Kidney (tissue), 14 donors: ENCODE measurements around the gene ACOX2. TPM values are rescaled to one million over a fixed set of nuclear protein-coding genes. Genes with fewer than 3 reads are reported as not detected.

Experiments
- DNase-seq, 5 donors: peaks; one replicate each; pipeline ENCODE4 v3.0.0-alpha.2; 2013 to 2020
- FAIRE-seq: peaks from 2 replicates; lab custom pipeline; 2012; peaks lifted over from hg19 to GRCh38; lab: Jason Lieb, UNC
- H3K27ac ChIP-seq, 2 donors: one replicate each; pipeline ENCODE4 v1.7.0; 2013; ENCODE audit warnings: low read depth in 2 of 2, low read length in 2 of 2, inconsistent platforms in 1 of 2
- H3K27me3 ChIP-seq: one replicate; pipeline ENCODE4 v1.7.1; 2013; ENCODE audit warnings: low read length, inconsistent platforms; ENCODE audit not compliant: control insufficient read depth, insufficient read depth
- H3K36me3 ChIP-seq, 3 donors: one replicate each; pipeline versions ENCODE4 v1.7.0 to v1.7.1; 2013; ENCODE audit warnings: low read length in 3 of 3, control low read depth in 1 of 3, inconsistent platforms in 1 of 3; ENCODE audit not compliant: insufficient read depth in 3 of 3, control insufficient read depth in 2 of 3
- H3K4me1 ChIP-seq, 3 donors: one replicate each; pipeline versions ENCODE4 v1.7.0 to v1.7.1; 2013; ENCODE audit warnings: low read length in 3 of 3, inconsistent platforms in 1 of 3, low read depth in 1 of 3; ENCODE audit not compliant: control insufficient read depth in 2 of 3, insufficient read depth in 2 of 3
- H3K4me3 ChIP-seq, 3 donors: one replicate each; pipeline versions ENCODE4 v1.7.0 to v1.8.1; 2013; ENCODE audit warnings: low read length in 3 of 3, control low read depth in 1 of 3, inconsistent platforms in 1 of 3
- H3K9ac ChIP-seq, 3 donors: one replicate each; pipeline versions ENCODE4 v1.7.0 to v1.7.1; 2013; ENCODE audit warnings: low read length in 3 of 3, control low read depth in 1 of 3, inconsistent platforms in 1 of 3
- H3K9me3 ChIP-seq, 3 donors: one replicate each; pipeline versions ENCODE4 v1.7.0 to v1.7.1; 2013; ENCODE audit warnings: low read length in 3 of 3, control low read depth in 1 of 3, inconsistent platforms in 1 of 3; ENCODE audit not compliant: control insufficient read depth in 2 of 3, insufficient read depth in 1 of 3
- CTCF ChIP-seq: IDR thresholded peaks from 3 replicates; pipeline ENCODE4 v1.5.1; 2012; ENCODE audit warnings: mild to moderate bottlenecking, moderate library complexity, borderline replicate concordance; ENCODE audit not compliant: insufficient read depth; ENCODE audit errors: extremely low read depth
- intact Hi-C: fragments of 100-400 bp; cut with DNase I; formaldehyde crosslinking; loops from one replicate; pipeline ENCODE4 v1.11.1; 2022
- polyA plus RNA-seq: library from polyadenylated mRNA; stranded (reverse); fragments of 350-450 nt; fragmentation: Illumina TruSeq; extraction: RNeasy Lipid Tissue Mini Kit (QIAGEN cat#74804); gene quantifications from one replicate; pipeline ENCODE4 v1.2.3, GENCODE V29; 2014; ENCODE audit warnings: low read depth, low replicate concordance; ENCODE audit not compliant: insufficient read depth
- total RNA-seq: library from RNA; stranded (reverse); fragmentation: NEBNext Ultra II Directional; extraction: Animal tissue kit (Norgen Biotek cat#: 25700); gene quantifications from one replicate; pipeline ENCODE4 v1.2.1, GENCODE V29; 2021
- donor health status: control.
- donor health status: control.
- donor health status: control.
- donor health status: control.
- donor health status: control.
- donor health status: DM: yes; HTN: yes; CAD: no.
- donor health status: Normal renal cell carcinoma (clear cell type).

ACOX2 gene
- total and polyA plus RNA-seq, 2 donors from 2014 or later = 18.6 to 85.5 TPM

GRCh38 chr3:58555203-58555602 lies 18.2 kb upstream of the ACOX2 start:
- no peaks in the 10 kb centered on the region for H3K9me3 ChIP-seq

GRCh38 chr3:58553003-58553402 lies 16.0 kb upstream of the ACOX2 start:
- no peak for TF ChIP-seq CTCF
- H3K9ac ChIP-seq = no peak overlapping the region
- H3K27ac ChIP-seq = no peak overlapping the region
- no peaks in the 10 kb centered on the region for H3K9me3 ChIP-seq
- no peaks in the 10 kb centered on the region for H3K27me3 ChIP-seq
- H3K4me1 ChIP-seq = peaks cover 0 to 2% (median 0%) of the 10 kb centered on the region in 3 donors
- intact Hi-C loops = no loop called here
- no peak overlapping the region for H3K4me3 ChIP-seq
- H3K36me3 ChIP-seq = no peaks in the 10 kb centered on the region
- DNase-seq (no peak), FAIRE-seq (no peak)

More at GRCh38 chr3:58555203-58555602, 18.2 kb upstream of the ACOX2 start:
- no peak for TF ChIP-seq CTCF
- Histone ChIP-seq H3K4me1 (peaks cover 0 to 2% (median 0%) of the 10 kb centered on the region in 3 donors), H3K4me3 (no peak overlapping the region), H3K27ac (no peak overlapping the region), H3K27me3 (no peaks in the 10 kb centered on the region), H3K36me3 (no peaks in the 10 kb centered on the region), H3K9ac (no peak overlapping the region)
- intact Hi-C loops = no loop called here
- DNase-seq (peak in 1 of 5 donors; percentile 2), FAIRE-seq (no peak)

- no peak for DNase-seq
- H3K4me3 ChIP-seq = no peak overlapping the region
- no peak overlapping the region for H3K27ac ChIP-seq
- no peak overlapping the region for H3K9ac ChIP-seq
- no peaks in the 10 kb centered on the region for H3K4me1 ChIP-seq
- FAIRE-seq = no peak
- no peaks in the 10 kb centered on the region for H3K36me3 ChIP-seq
- intact Hi-C loops = no loop called here
- TF ChIP-seq CTCF = no peak
- no peaks in the 10 kb centered on the region for H3K9me3 ChIP-seq
- no peaks in the 10 kb centered on the region for H3K27me3 ChIP-seq
Measured at GRCh38 chr3:58551636-58552180, 14.7 kb upstream of the ACOX2 start.

- TF ChIP-seq CTCF = no peak
- Histone ChIP-seq H3K9ac (no peak overlapping the region), H3K9me3 (no peaks in the 10 kb centered on the region), H3K4me1 (no peaks in the 10 kb centered on the region), H3K4me3 (no peak overlapping the region), H3K27ac (no peak overlapping the region), H3K36me3 (no peaks in the 10 kb centered on the region), H3K27me3 (no peaks in the 10 kb centered on the region)
- DNase-seq (peak in 1 of 5 donors; percentile 27), FAIRE-seq (peak; percentile 62)
- intact Hi-C loops = no loop called here
Measured at GRCh38 chr3:58544541-58544940, 7.6 kb upstream of the ACOX2 start.
